Measurements from ENCODE around the gene MAP3K6. TPM values are rescaled to one million over a fixed set of nuclear protein-coding genes. Genes with fewer than 3 reads are reported as not detected.

Gene MAP3K6
- total RNA-seq, 2 donors from 2014 or later: 31.3 to 42.1 TPM

GRCh38 chr1:27346991-27347624 lies 19.7 kb downstream of the MAP3K6 start:
- Histone ChIP-seq H3K9me3 (no peaks in the 10 kb centered on the region), H3K4me1 (peaks cover 0 to 31% of the 10 kb centered on the region in 2 donors), H3K4me3 (no peak overlapping the region), H3K36me3 (no peaks in the 10 kb centered on the region), H3K27me3 (no peaks in the 10 kb centered on the region), H3K27ac (no peak overlapping the region)
- DNase-seq (ENCODE audit: low spot score): no peak
- no peak for TF ChIP-seq CTCF (IDR thresholded peaks at IDR 0.05)

GRCh38 chr1:27346357-27346756 lies 20.4 kb downstream of the MAP3K6 start:
- H3K27ac ChIP-seq: no peak overlapping the region
- no peak for TF ChIP-seq CTCF (IDR thresholded peaks at IDR 0.05)
- H3K36me3 ChIP-seq: no peaks in the 10 kb centered on the region
- peaks cover 0 to 36% of the 10 kb centered on the region in 2 donors for H3K4me1 ChIP-seq
- no peaks in the 10 kb centered on the region for H3K9me3 ChIP-seq
- H3K4me3 ChIP-seq: no peak overlapping the region
- no peak for DNase-seq (ENCODE audit: low spot score)
- no peaks in the 10 kb centered on the region for H3K27me3 ChIP-seq

- no peak overlapping the region for H3K27ac ChIP-seq
- DNase-seq (ENCODE audit: low spot score): no peak
- H3K36me3 ChIP-seq: no peaks in the 10 kb centered on the region
- peaks cover 0 to 25% of the 10 kb centered on the region in 2 donors for H3K4me1 ChIP-seq
- no peak for TF ChIP-seq CTCF (IDR thresholded peaks at IDR 0.05)
- no peaks in the 10 kb centered on the region for H3K27me3 ChIP-seq
- no peak overlapping the region for H3K4me3 ChIP-seq
- no peaks in the 10 kb centered on the region for H3K9me3 ChIP-seq
These were observed 21.5 kb downstream of the MAP3K6 start for GRCh38 chr1:27345272-27345671.

GRCh38 chr1:27343639-27344025 lies 23.1 kb downstream of the MAP3K6 start:
- Histone ChIP-seq H3K4me1 (peaks cover 0 to 9% of the 10 kb centered on the region in 2 donors), H3K9me3 (no peaks in the 10 kb centered on the region), H3K27ac (no peak overlapping the region), H3K27me3 (no peaks in the 10 kb centered on the region), H3K36me3 (no peaks in the 10 kb centered on the region), H3K4me3 (no peak overlapping the region)
- no peak for DNase-seq (ENCODE audit: low spot score)
- no peak for TF ChIP-seq CTCF (IDR thresholded peaks at IDR 0.05)

GRCh38 chr1:27342778-27343638 lies 23.8 kb downstream of the MAP3K6 start:
- Histone ChIP-seq H3K4me3 (no peak overlapping the region), H3K36me3 (no peaks in the 10 kb centered on the region), H3K27me3 (no peaks in the 10 kb centered on the region), H3K9me3 (no peaks in the 10 kb centered on the region), H3K27ac (no peak overlapping the region), H3K4me1 (peaks cover 0 to 9% of the 10 kb centered on the region in 2 donors)
- TF ChIP-seq CTCF (IDR thresholded peaks at IDR 0.05): no peak
- no peak for DNase-seq (ENCODE audit: low spot score)
